SW 1271 (cell line): ENCODE results near the gene PRIMPOL.
"Not testable (repeated sequence)": the region's sequence is repeated elsewhere in the genome, so short reads cannot be mapped to it uniquely, and the experiment has no call there.

Source experiments
- DNase-seq, 2 experiments: peaks; one replicate each; lab custom pipeline; 2025; lab: John Stamatoyannopoulos, UW

The PRIMPOL gene

GRCh38 chr4:184712322-184712721 lies 62.8 kb downstream of the PRIMPOL start:
- no peak for DNase-seq

GRCh38 chr4:184713887-184714286 lies 64.3 kb downstream of the PRIMPOL start:
- no peak for DNase-seq

GRCh38 chr4:184715526-184715925 lies 66.0 kb downstream of the PRIMPOL start:
- no peak for DNase-seq

GRCh38 chr4:184719407-184719806 lies 69.9 kb downstream of the PRIMPOL start:
- DNase-seq, result no peak

GRCh38 chr4:184721254-184721653 lies 71.7 kb downstream of the PRIMPOL start:
- DNase-seq, result no peak

- DNase-seq, result peak in 1 of 2 experiments; percentile 15
These were observed 73.3 kb downstream of the PRIMPOL start for GRCh38 chr4:184722798-184723197.

- no peak for DNase-seq
These were observed 77.9 kb downstream of the PRIMPOL start for GRCh38 chr4:184727430-184727829.

- DNase-seq, result no peak
These were observed 79.3 kb downstream of the PRIMPOL start for GRCh38 chr4:184728858-184729257.

- DNase-seq, result no peak
These were observed 80.4 kb downstream of the PRIMPOL start for GRCh38 chr4:184729946-184730345.

GRCh38 chr4:184731056-184731455 lies 81.5 kb downstream of the PRIMPOL start:
- no peak for DNase-seq

GRCh38 chr4:184732126-184732525 lies 82.6 kb downstream of the PRIMPOL start:
- no peak for DNase-seq

GRCh38 chr4:184733654-184734524 lies 84.4 kb downstream of the PRIMPOL start, which contains the start of gene CENPU:
Gene CENPU (minus strand): TSS chr4:184734096. CDS start chr4:184734062, 34 bp downstream.
- DNase-seq, result peak; percentile 92

GRCh38 chr4:184734758-184735157 lies 85.2 kb downstream of the PRIMPOL start:
- DNase-seq, result no peak

GRCh38 chr4:184739575-184739974 lies 90.0 kb downstream of the PRIMPOL start:
- not testable (repeated sequence) for DNase-seq

GRCh38 chr4:184740980-184741391 lies 91.4 kb downstream of the PRIMPOL start:
- DNase-seq, result no peak

- DNase-seq, result not testable (repeated sequence)
These were observed 92.1 kb downstream of the PRIMPOL start for GRCh38 chr4:184741651-184742050.

- DNase-seq, result no peak
These were observed 94.1 kb downstream of the PRIMPOL start for GRCh38 chr4:184743650-184744049.

- DNase-seq, result no peak
These were observed 94.7 kb downstream of the PRIMPOL start for GRCh38 chr4:184744236-184744635.
